ENCODE data around the gene NPAS3. TPM values are rescaled to one million over a fixed set of nuclear protein-coding genes. Genes with fewer than 3 reads are reported as not detected.

NPAS3 gene
- total RNA-seq, 4 donors from 2014 or later = 0.51 to 15.2 (median 6.6) TPM

DNA sequence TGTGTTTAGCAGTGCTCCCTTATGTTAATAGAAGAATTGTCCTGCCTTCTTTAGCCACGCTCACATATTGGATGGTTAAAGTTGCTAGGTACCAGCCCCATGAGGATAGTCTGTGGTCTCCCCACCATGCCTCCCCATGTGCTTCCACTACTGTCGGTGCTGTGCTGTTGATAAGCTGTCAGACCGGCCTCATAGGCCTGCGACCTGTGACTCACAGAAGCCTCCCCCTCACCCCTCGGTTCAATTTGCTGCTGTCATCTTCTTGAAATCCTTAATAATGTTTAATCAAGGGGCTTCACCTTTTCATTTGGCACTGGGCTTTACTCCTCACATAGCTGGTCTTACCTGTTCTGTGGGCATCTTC lies 227.2 kb downstream of the NPAS3 start:
- H3K27me3 ChIP-seq = no peaks in the 10 kb centered on the region
- no peak overlapping the region for H3K4me3 ChIP-seq
- TF ChIP-seq, protein P1, sequence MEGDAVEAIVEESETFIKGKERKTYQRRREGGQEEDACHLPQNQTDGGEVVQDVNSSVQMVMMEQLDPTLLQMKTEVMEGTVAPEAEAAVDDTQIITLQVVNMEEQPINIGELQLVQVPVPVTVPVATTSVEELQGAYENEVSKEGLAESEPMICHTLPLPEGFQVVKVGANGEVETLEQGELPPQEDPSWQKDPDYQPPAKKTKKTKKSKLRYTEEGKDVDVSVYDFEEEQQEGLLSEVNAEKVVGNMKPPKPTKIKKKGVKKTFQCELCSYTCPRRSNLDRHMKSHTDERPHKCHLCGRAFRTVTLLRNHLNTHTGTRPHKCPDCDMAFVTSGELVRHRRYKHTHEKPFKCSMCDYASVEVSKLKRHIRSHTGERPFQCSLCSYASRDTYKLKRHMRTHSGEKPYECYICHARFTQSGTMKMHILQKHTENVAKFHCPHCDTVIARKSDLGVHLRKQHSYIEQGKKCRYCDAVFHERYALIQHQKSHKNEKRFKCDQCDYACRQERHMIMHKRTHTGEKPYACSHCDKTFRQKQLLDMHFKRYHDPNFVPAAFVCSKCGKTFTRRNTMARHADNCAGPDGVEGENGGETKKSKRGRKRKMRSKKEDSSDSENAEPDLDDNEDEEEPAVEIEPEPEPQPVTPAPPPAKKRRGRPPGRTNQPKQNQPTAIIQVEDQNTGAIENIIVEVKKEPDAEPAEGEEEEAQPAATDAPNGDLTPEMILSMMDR (IDR thresholded peaks at IDR 0.05) = no peak
- intact Hi-C loops (cut with DNase I; ENCODE audit: low total_unique reads) = no loop called here
- no peak overlapping the region for H3K27ac ChIP-seq
- H3K9me3 ChIP-seq = no peaks in the 10 kb centered on the region
- H3K4me1 ChIP-seq = no peaks in the 10 kb centered on the region
- H3K36me3 ChIP-seq = no peaks in the 10 kb centered on the region
- no peak for DNase-seq

DNA sequence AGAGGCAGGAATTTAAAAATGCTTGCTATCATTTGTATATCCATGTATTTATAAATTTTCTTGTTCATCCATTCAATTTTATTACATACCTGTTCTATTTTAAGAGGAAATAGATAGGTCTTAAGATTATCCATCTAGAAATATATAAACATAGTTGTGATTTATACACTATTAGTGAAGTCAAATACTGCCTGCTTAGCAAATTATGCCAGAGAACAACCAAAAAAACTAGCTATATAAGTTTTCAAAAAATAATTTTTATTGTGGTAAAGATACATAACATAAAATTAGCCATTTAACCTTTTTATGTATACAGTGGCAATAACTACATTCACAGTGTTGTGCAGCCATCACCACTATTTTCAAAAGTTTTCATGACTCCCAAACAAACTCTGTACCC lies 237.3 kb downstream of the NPAS3 start:
- DNase-seq = no peak
- Histone ChIP-seq H3K4me1 (no peaks in the 10 kb centered on the region), H3K27ac (no peak overlapping the region), H3K27me3 (no peaks in the 10 kb centered on the region), H3K36me3 (no peaks in the 10 kb centered on the region), H3K4me3 (no peak overlapping the region), H3K9me3 (no peaks in the 10 kb centered on the region)
- intact Hi-C loops (cut with DNase I; ENCODE audit: low total_unique reads) = no loop called here
- no peak for TF ChIP-seq POLR2A (IDR thresholded peaks at IDR 0.05)
- TF ChIP-seq, protein P1 (IDR thresholded peaks at IDR 0.05) = no peak

DNA sequence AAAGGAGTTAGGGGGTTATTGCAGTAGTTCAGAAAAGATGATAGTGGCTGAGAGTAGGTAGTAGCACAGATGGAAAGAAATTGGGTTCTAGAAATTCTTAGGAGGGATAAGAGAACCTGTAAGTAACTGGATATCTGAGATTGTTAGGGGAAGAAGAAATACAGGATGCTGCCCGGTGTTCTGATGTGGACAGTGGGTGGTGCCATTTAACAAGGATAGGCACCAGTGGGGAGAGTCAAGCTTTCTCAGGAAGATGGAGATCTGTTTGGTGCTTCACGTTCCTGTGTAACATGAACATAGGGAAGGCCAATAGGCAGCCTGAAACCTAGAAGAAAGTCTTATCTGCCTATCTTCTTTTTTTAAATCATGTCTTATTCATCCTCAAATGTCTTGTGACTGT lies 245.9 kb downstream of the NPAS3 start:
- Histone ChIP-seq H3K27me3 (no peaks in the 10 kb centered on the region), H3K4me3 (no peak overlapping the region), H3K36me3 (no peaks in the 10 kb centered on the region), H3K27ac (no peak overlapping the region), H3K4me1 (no peaks in the 10 kb centered on the region), H3K9me3 (no peaks in the 10 kb centered on the region)
- intact Hi-C loops (cut with DNase I; ENCODE audit: low total_unique reads) = no loop called here
- no peak for TF ChIP-seq POLR2A (IDR thresholded peaks at IDR 0.05)
- TF ChIP-seq, protein P1 (IDR thresholded peaks at IDR 0.05) = no peak
- no peak for DNase-seq

DNA sequence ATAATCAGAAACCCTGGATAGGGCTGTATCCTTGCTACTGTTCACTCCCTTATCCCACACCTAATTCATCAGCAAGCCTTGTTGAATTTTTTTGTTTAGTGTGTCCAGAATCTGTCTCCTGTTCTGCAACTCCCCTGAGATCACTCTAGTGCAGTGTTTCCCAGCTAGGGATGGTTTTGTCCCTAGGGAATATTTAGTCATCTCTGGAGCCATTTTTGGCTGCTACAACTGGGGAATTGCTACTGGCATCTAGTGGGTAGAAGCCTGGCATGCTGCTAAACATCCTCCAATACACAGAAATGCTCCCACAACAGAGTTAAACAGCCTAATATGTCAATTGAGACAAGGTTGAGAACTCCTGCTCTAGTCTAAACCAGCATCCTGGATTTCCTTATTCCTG lies 248.0 kb downstream of the NPAS3 start:
- no peaks in the 10 kb centered on the region for H3K36me3 ChIP-seq
- TF ChIP-seq, protein P1 (IDR thresholded peaks at IDR 0.05) = no peak
- TF ChIP-seq POLR2A (IDR thresholded peaks at IDR 0.05) = no peak
- no peaks in the 10 kb centered on the region for H3K4me1 ChIP-seq
- no peak overlapping the region for H3K4me3 ChIP-seq
- H3K9me3 ChIP-seq = no peaks in the 10 kb centered on the region
- no peaks in the 10 kb centered on the region for H3K27me3 ChIP-seq
- DNase-seq = no peak
- intact Hi-C loops (cut with DNase I; ENCODE audit: low total_unique reads) = no loop called here
- no peak overlapping the region for H3K27ac ChIP-seq

DNA sequence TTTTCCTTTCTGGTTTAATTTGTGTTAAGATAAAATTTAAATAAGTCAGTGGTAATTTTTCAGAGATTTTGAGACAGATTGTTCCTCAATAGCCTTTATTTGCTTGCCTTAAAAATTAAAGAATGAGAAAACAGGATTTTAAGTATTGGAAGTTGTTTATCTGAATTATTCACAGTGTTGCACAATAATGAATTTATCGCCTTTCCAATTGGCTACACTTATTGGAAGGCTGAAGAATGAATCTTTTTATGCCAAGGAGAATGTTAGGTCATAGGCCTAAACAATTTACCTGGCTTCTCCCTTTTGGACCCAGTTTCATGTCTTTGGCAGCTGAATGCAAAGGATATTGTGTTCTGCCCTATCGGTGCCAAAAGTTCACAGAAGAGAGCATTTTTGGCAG lies 250.2 kb downstream of the NPAS3 start:
- intact Hi-C loops (cut with DNase I; ENCODE audit: low total_unique reads) = no loop called here
- TF ChIP-seq, protein P1 (IDR thresholded peaks at IDR 0.05) = no peak
- TF ChIP-seq POLR2A (IDR thresholded peaks at IDR 0.05) = no peak
- H3K4me1 ChIP-seq = no peaks in the 10 kb centered on the region
- no peak overlapping the region for H3K27ac ChIP-seq
- H3K9me3 ChIP-seq = no peaks in the 10 kb centered on the region
- H3K36me3 ChIP-seq = no peaks in the 10 kb centered on the region
- no peak for DNase-seq
- no peak overlapping the region for H3K4me3 ChIP-seq
- no peaks in the 10 kb centered on the region for H3K27me3 ChIP-seq

Measured in uterus (tissue), 4 donors.